GM12864 (cell line): ENCODE data around the gene TAC3.

Source experiments
- DNase-seq: peaks from one replicate; pipeline ENCODE4 v3.0.0-alpha.2; 2011; ENCODE audit warnings: low read depth
- H3K4me3 ChIP-seq: 2 replicates; pipeline ENCODE4 v1.5.1; 2011; ENCODE audit warnings: mild to moderate bottlenecking, low read depth, low read length, control low read depth
- CTCF ChIP-seq: IDR thresholded peaks from 2 replicates; pipeline ENCODE4 v1.5.1; 2011; ENCODE audit warnings: low read depth, mild to moderate bottlenecking, moderate library complexity, low read length, control low read depth, inconsistent platforms; ENCODE audit errors: missing control alignments

Gene TAC3

GRCh38 chr12:56995201-56995929, 21.0 kb downstream of the TAC3 start:
- no peak for TF ChIP-seq CTCF
- no peak overlapping the region for H3K4me3 ChIP-seq
- DNase-seq = no peak

- no peak overlapping the region for H3K4me3 ChIP-seq
- no peak for DNase-seq
- TF ChIP-seq CTCF = no peak
Observed at GRCh38 chr12:56994231-56994746, 22.0 kb downstream of the TAC3 start.

GRCh38 chr12:56993346-56993745, 23.0 kb downstream of the TAC3 start:
- no peak overlapping the region for H3K4me3 ChIP-seq
- DNase-seq = no peak
- TF ChIP-seq CTCF = no peak

- H3K4me3 ChIP-seq = no peak overlapping the region
- TF ChIP-seq CTCF = no peak
- no peak for DNase-seq
Observed at GRCh38 chr12:56991319-56992246, 24.7 kb downstream of the TAC3 start.

GRCh38 chr12:56990648-56991318, 25.5 kb downstream of the TAC3 start:
- DNase-seq = no peak
- TF ChIP-seq CTCF = no peak
- no peak overlapping the region for H3K4me3 ChIP-seq

- TF ChIP-seq CTCF = no peak
- H3K4me3 ChIP-seq = no peak overlapping the region
- DNase-seq = no peak
Observed at GRCh38 chr12:56989861-56990610, 26.3 kb downstream of the TAC3 start.
